ENCODE results near the gene PLSCR3. TPM values are rescaled to one million over a fixed set of nuclear protein-coding genes. Genes with fewer than 3 reads are reported as not detected.
A peak's percentile ranks its signal among the peaks of the same experiment; 100 is the strongest.

The PLSCR3 gene
- total RNA-seq, 1 donor from 2014 or later = 9.0 TPM

GRCh38 chr17:7383742-7384488 is 10.4 kb downstream of the PLSCR3 start:
- no peak for TF ChIP-seq CTCF (IDR thresholded peaks at IDR 0.05; ENCODE audit: insufficient read depth, low read length, severe bottlenecking)

GRCh38 chr17:7383371-7383741 is 11.0 kb downstream of the PLSCR3 start:
- FAIRE-seq = no peak
- DNase-seq (ENCODE audit: low read depth) = no peak
- TF ChIP-seq CTCF (IDR thresholded peaks at IDR 0.05; ENCODE audit: insufficient read depth, low read length, severe bottlenecking) = no peak
- no peaks in the 10 kb centered on the region for H3K27me3 ChIP-seq (ENCODE audit: control insufficient read depth, insufficient read depth, low read length)
- H3K36me3 ChIP-seq (ENCODE audit: control insufficient read depth, insufficient read depth, low read length) = peaks cover 21% of the 10 kb centered on the region
- H3K4me3 ChIP-seq (ENCODE audit: low read depth, low read length) = no peak overlapping the region

More at GRCh38 chr17:7383742-7384488, 10.4 kb downstream of the PLSCR3 start:
- Histone ChIP-seq H3K27me3 (ENCODE audit: control insufficient read depth, insufficient read depth, low read length) (no peaks in the 10 kb centered on the region), H3K36me3 (ENCODE audit: control insufficient read depth, insufficient read depth, low read length) (peaks cover 25% of the 10 kb centered on the region), H3K4me3 (ENCODE audit: low read depth, low read length) (no peak overlapping the region)
- DNase-seq (ENCODE audit: low read depth) (no peak), FAIRE-seq (no peak)

- Histone ChIP-seq H3K4me3 (ENCODE audit: low read depth, low read length) (no peak overlapping the region), H3K36me3 (ENCODE audit: control insufficient read depth, insufficient read depth, low read length) (peaks cover 19% of the 10 kb centered on the region), H3K27me3 (ENCODE audit: control insufficient read depth, insufficient read depth, low read length) (no peaks in the 10 kb centered on the region)
- no peak for DNase-seq (ENCODE audit: low read depth)
- FAIRE-seq = no peak
- no peak for TF ChIP-seq CTCF (IDR thresholded peaks at IDR 0.05; ENCODE audit: insufficient read depth, low read length, severe bottlenecking)
Observed at GRCh38 chr17:7382901-7383300, 11.4 kb downstream of the PLSCR3 start.

- Histone ChIP-seq H3K4me3 (ENCODE audit: low read depth, low read length) (peak within 1 kb of the TSS; percentile 82), H3K27me3 (ENCODE audit: control insufficient read depth, insufficient read depth, low read length) (no peaks in the 10 kb centered on the region), H3K36me3 (ENCODE audit: control insufficient read depth, insufficient read depth, low read length) (peaks cover 12% of the 10 kb centered on the region)
- FAIRE-seq = peak; percentile 58
- DNase-seq (ENCODE audit: low read depth) = peak; percentile 62
- TF ChIP-seq CTCF (IDR thresholded peaks at IDR 0.05; ENCODE audit: insufficient read depth, low read length, severe bottlenecking) = no peak
Observed at GRCh38 chr17:7380855-7381683, 13.3 kb downstream of the PLSCR3 start, which contains the start of gene TNK1. TNK1 (plus strand) TSS chr17:7381089; CDS start chr17:7382927, 1,838 bp downstream.

- no peaks in the 10 kb centered on the region for H3K27me3 ChIP-seq (ENCODE audit: control insufficient read depth, insufficient read depth, low read length)
- peak overlapping the region; percentile 82 for H3K4me3 ChIP-seq (ENCODE audit: low read depth, low read length)
- FAIRE-seq = peak; percentile 92
- H3K36me3 ChIP-seq (ENCODE audit: control insufficient read depth, insufficient read depth, low read length) = peaks cover 12% of the 10 kb centered on the region
- no peak for TF ChIP-seq CTCF (IDR thresholded peaks at IDR 0.05; ENCODE audit: insufficient read depth, low read length, severe bottlenecking)
- DNase-seq (ENCODE audit: low read depth) = no peak
Observed at GRCh38 chr17:7380321-7380720, 14.0 kb downstream of the PLSCR3 start.
